IMR-90 (cell line): ENCODE measurements around the gene FGFBP2.

ENCODE experiments used
- BHLHE40 ChIP-seq: fragments of 150-350 bp; IDR thresholded peaks from 2 replicates; pipeline ENCODE4 v1.6.1; 2016; ENCODE audit warnings: mild to moderate bottlenecking, low read depth, low read length
- CEBPB ChIP-seq: IDR thresholded peaks from 2 replicates; pipeline ENCODE4 v1.6.1; 2012; ENCODE audit warnings: low read depth, low read length, improper control_type of control experiment
- CHD1 ChIP-seq: IDR thresholded peaks from 2 replicates; pipeline ENCODE4 v1.6.1; 2012; ENCODE audit warnings: low read depth, low read length, improper control_type of control experiment
- CTCF ChIP-seq: conservative IDR thresholded peaks from 2 replicates; pipeline ENCODE4 v1.5.1; 2012; ENCODE audit warnings: mild to moderate bottlenecking, low read depth, low read length, improper control_type of control experiment
- ELK1 ChIP-seq: fragments of 150-350 bp; IDR thresholded peaks from 2 replicates; pipeline ENCODE4 v1.6.1; 2016; ENCODE audit warnings: low read depth, mild to moderate bottlenecking, low read length, moderate library complexity, borderline replicate concordance
- FOS ChIP-seq: fragments of 150-350 bp; IDR thresholded peaks from 2 replicates; pipeline ENCODE4 v1.6.1; 2016; ENCODE audit warnings: low read depth, low read length
- MAZ ChIP-seq: IDR thresholded peaks from 2 replicates; pipeline ENCODE4 v1.6.1; 2012; ENCODE audit warnings: low read depth, mild to moderate bottlenecking, low read length, improper control_type of control experiment, moderate library complexity, borderline replicate concordance
- POLR2A ChIP-seq: IDR thresholded peaks from 2 replicates; pipeline ENCODE4 v1.6.1; 2012; ENCODE audit warnings: mild to moderate bottlenecking, low read depth, low read length
- RAD21 ChIP-seq: IDR thresholded peaks from 2 replicates; pipeline ENCODE4 v1.6.1; 2012; ENCODE audit warnings: low read length, improper control_type of control experiment
- RCOR1 ChIP-seq: IDR thresholded peaks from 2 replicates; pipeline ENCODE4 v1.6.1; 2012; ENCODE audit warnings: mild to moderate bottlenecking, low read length, improper control_type of control experiment; ENCODE audit not compliant: insufficient replicate concordance
- RFX5 ChIP-seq: IDR thresholded peaks from 2 replicates; pipeline ENCODE4 v1.8.0; 2012; ENCODE audit warnings: low read depth, mild to moderate bottlenecking, low read length, moderate library complexity
- SMC3 ChIP-seq: fragments of 150-350 bp; IDR thresholded peaks from 2 replicates; pipeline ENCODE4 v1.6.1; 2016; ENCODE audit warnings: low read depth, mild to moderate bottlenecking, antibody characterized with exemption, low read length, moderate library complexity
- TF ChIP-seq, protein P1 (sequence below): fragments of 150-350 bp; IDR thresholded peaks from 2 replicates; pipeline ENCODE4 v1.6.1; 2017; ENCODE audit warnings: mild to moderate bottlenecking, antibody characterized with exemption, low read length, low read depth

- TF ChIP-seq CTCF (no peak), ELK1 (no peak), BHLHE40 (no peak), POLR2A (no peak), RAD21 (no peak), SMC3 (no peak), MAZ (no peak), CEBPB (no peak), RCOR1 (no peak), CHD1 (no peak), RFX5 (no peak), FOS (no peak)
- TF ChIP-seq, protein P1, sequence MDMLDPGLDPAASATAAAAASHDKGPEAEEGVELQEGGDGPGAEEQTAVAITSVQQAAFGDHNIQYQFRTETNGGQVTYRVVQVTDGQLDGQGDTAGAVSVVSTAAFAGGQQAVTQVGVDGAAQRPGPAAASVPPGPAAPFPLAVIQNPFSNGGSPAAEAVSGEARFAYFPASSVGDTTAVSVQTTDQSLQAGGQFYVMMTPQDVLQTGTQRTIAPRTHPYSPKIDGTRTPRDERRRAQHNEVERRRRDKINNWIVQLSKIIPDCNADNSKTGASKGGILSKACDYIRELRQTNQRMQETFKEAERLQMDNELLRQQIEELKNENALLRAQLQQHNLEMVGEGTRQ: no peak
Observed at GRCh38 chr4:15938182-15938581, 24.8 kb downstream of the FGFBP2 start.
